PC-3 (cell line): ENCODE measurements around the gene GRK1. TPM values are rescaled to one million over a fixed set of nuclear protein-coding genes. Genes with fewer than 3 reads are reported as not detected.

ENCODE experiments used
- ATAC-seq: fragments of 200-7000 bp; cut with Tn5 transposase; 2 replicates; pipeline ENCODE4 v1.9.1; 2020; ENCODE audit warnings: mild to moderate bottlenecking, moderate library complexity
- BruUV-seq: library from RNA; stranded (reverse); fragments of 400-500 nt; replicated peaks from 2 replicates; lab custom pipeline; 2021; lab: Mats Ljungman, UMichigan
- CTCF ChIA-PET: fragments of 300-600 bp; sonication (Branson Sonifier 250); formaldehyde crosslinking; loops from one replicate; lab custom pipeline; 2022; ENCODE audit warnings: antibody characterized with exemption; lab: Charles Lee
- POLR2A ChIA-PET: fragments of 300-600 bp; sonication (Branson Sonifier 250); formaldehyde crosslinking; loops from one replicate; lab custom pipeline; 2022; ENCODE audit warnings: antibody characterized with exemption; ENCODE audit not compliant: unreplicated experiment; lab: Charles Lee
- DNase-seq: peaks from one replicate; pipeline ENCODE4 v3.0.0-alpha.2; 2015
- H2AFZ ChIP-seq: fragments of 300-600 bp; sonication (generic); 2 replicates; pipeline ENCODE4 v1.6.0; 2016; ENCODE audit warnings: antibody characterized with exemption, low read length
- H3F3A ChIP-seq: fragments of 300-600 bp; sonication (generic); one replicate; pipeline ENCODE4 v1.6.0; 2017; ENCODE audit warnings: antibody characterized with exemption, low read length, control low read depth, mild to moderate bottlenecking; ENCODE audit not compliant: unreplicated experiment
- H3K27ac ChIP-seq: fragments of 300-600 bp; sonication (generic); 2 replicates; pipeline ENCODE4 v1.5.1; 2016; ENCODE audit warnings: mild to moderate bottlenecking, low read length
- H3K27me3 ChIP-seq: fragments of 300-600 bp; sonication (generic); 2 replicates; pipeline ENCODE4 v1.6.1; 2016; ENCODE audit warnings: low read length, mixed read lengths
- H3K36me3 ChIP-seq: fragments of 300-600 bp; sonication (generic); 2 replicates; pipeline ENCODE4 v1.6.1; 2016; ENCODE audit warnings: low read depth, mixed run types, low read length, mixed read lengths
- H3K4me1 ChIP-seq: fragments of 300-600 bp; sonication (generic); 2 replicates; pipeline ENCODE4 v1.5.1; 2016; ENCODE audit warnings: low read length; ENCODE audit not compliant: insufficient read depth
- H3K4me2 ChIP-seq: fragments of 300-600 bp; sonication (generic); 2 replicates; pipeline ENCODE4 v1.6.0; 2016; ENCODE audit warnings: low read length
- H3K4me3 ChIP-seq: fragments of 300-600 bp; sonication (generic); 2 replicates; pipeline ENCODE4 v1.5.1; 2016; ENCODE audit warnings: mild to moderate bottlenecking, low read length, mixed read lengths
- H3K79me2 ChIP-seq: fragments of 300-600 bp; sonication (generic); 2 replicates; pipeline ENCODE4 v1.6.1; 2017; ENCODE audit warnings: low read length, mixed read lengths
- H3K9ac ChIP-seq: fragments of 300-600 bp; sonication (generic); 2 replicates; pipeline ENCODE4 v1.6.0; 2016; ENCODE audit warnings: mild to moderate bottlenecking, low read length
- H3K9me2 ChIP-seq: fragments of 300-600 bp; sonication (generic); replicated peaks from 2 replicates; pipeline ENCODE4 v1.6.1; 2016; ENCODE audit warnings: mixed run types, low read length, mixed read lengths
- H3K9me3 ChIP-seq: fragments of 300-600 bp; sonication (generic); 2 replicates; pipeline ENCODE4 v1.6.1; 2016; ENCODE audit warnings: low read length, mixed read lengths
- H4K20me1 ChIP-seq: fragments of 300-600 bp; sonication (generic); 2 replicates; pipeline ENCODE4 v1.6.1; 2016; ENCODE audit warnings: low read length, mixed read lengths
- EZH2 ChIP-seq: fragments of 300-600 bp; sonication (generic); IDR thresholded peaks from one replicate; pipeline ENCODE4 v1.6.1; 2017; ENCODE audit warnings: antibody characterized with exemption, mild to moderate bottlenecking, low read length; ENCODE audit not compliant: unreplicated experiment
- EZH2phosphoT487 ChIP-seq: fragments of 300-600 bp; sonication (generic); IDR thresholded peaks from 2 replicates; pipeline ENCODE4 v1.6.1; 2018; ENCODE audit warnings: mild to moderate bottlenecking, antibody characterized with exemption, low read length, borderline replicate concordance
- intact Hi-C: fragments of 100-400 bp; cut with micrococcal nuclease; formaldehyde crosslinking; loops from 2 replicates; pipeline ENCODE4 v1.9.0; 2023
- total RNA-seq: library from RNA; depleted of rRNA; stranded (reverse); fragments of >200 nt; gene quantifications from 2 replicates; pipeline ENCODE4 v1.2.3, GENCODE V29; 2014
- TF ChIP-seq, protein P1 (sequence below): fragments of 300-600 bp; sonication (generic); conservative IDR thresholded peaks from 2 replicates; pipeline ENCODE4 v1.5.1; 2017; ENCODE audit warnings: antibody characterized with exemption, low read depth, mild to moderate bottlenecking, low read length

The GRK1 gene
- total RNA-seq, 1 experiment from 2014 or later = not detected

DNA sequence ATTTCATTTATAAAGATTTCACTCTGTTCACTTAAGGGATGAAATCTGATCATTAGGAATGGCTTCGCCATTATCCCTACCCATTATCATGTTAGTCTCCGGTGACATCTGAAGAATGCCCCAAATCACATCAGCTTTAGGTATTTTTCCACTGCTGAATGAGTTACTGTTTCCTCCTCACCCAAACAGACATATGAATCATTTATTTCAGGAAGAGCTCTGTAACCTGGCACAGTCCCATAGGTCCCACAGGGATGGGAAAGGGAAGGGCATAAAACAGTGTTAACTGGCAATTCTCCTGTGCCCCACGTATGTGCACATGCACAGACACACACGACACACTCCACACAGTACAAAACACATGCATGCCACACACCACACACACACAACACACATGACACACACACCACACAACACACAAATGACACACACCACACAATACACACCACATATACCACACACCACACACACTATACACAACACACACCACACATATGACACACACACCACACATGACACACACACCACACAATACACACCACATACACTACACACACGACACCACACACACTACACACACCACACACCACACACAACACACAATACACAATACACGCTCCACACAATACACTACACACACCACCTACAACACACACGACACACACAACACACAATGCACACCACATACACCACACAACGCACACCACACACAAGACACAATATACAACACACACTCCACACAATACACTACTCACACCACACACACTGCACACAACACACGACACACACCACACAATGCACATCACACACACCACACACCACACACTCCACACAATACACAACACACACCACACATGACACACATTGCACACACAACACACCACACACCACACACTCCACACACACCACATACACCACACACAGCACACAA lies 107.4 kb downstream of the GRK1 start:
- H3F3A ChIP-seq = no peaks in the 10 kb centered on the region
- H3K9me2 ChIP-seq = no peaks in the 10 kb centered on the region
- TSS peak; percentile 9 for BruUV-seq
- 0 out of 2 replicates have a peak overlapping the region, but pooled peaks have one; percentile 1 for H3K4me2 ChIP-seq
- peaks cover 9% of the 10 kb centered on the region; the same call in 1 of the 2 replicates for H3K36me3 ChIP-seq
- H3K4me1 ChIP-seq = peaks cover 35% of the 10 kb centered on the region
- peak; percentile 66 for ATAC-seq
- peaks cover 6% of the 10 kb centered on the region; the same call in 1 of the 2 replicates for H3K79me2 ChIP-seq
- ChIA-PET CTCF (no interaction called here), POLR2A (interaction anchor here (0.6 kb wide), 1 partner anchor 11 kb away, joined by 6 read pairs; no protein-coding TSS in a partner anchor)
- H4K20me1 ChIP-seq = no peaks in the 10 kb centered on the region
- intact Hi-C loops = loop anchor here (1.0 kb wide), 1 partner anchor 11 kb away; no protein-coding TSS in a partner anchor
- H3K27ac ChIP-seq = peak overlapping the region; percentile 60
- TF ChIP-seq, protein P1, sequence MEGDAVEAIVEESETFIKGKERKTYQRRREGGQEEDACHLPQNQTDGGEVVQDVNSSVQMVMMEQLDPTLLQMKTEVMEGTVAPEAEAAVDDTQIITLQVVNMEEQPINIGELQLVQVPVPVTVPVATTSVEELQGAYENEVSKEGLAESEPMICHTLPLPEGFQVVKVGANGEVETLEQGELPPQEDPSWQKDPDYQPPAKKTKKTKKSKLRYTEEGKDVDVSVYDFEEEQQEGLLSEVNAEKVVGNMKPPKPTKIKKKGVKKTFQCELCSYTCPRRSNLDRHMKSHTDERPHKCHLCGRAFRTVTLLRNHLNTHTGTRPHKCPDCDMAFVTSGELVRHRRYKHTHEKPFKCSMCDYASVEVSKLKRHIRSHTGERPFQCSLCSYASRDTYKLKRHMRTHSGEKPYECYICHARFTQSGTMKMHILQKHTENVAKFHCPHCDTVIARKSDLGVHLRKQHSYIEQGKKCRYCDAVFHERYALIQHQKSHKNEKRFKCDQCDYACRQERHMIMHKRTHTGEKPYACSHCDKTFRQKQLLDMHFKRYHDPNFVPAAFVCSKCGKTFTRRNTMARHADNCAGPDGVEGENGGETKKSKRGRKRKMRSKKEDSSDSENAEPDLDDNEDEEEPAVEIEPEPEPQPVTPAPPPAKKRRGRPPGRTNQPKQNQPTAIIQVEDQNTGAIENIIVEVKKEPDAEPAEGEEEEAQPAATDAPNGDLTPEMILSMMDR = no peak
- TF ChIP-seq EZH2phosphoT487 (no peak), EZH2 (no peak)
- no peak overlapping the region for H3K4me3 ChIP-seq
- no peaks in the 10 kb centered on the region for H3K9me3 ChIP-seq
- no peaks in the 10 kb centered on the region for H3K27me3 ChIP-seq
- DNase-seq = peak; percentile 81
- H3K9ac ChIP-seq = no peak overlapping the region
- H2AFZ ChIP-seq = no peak overlapping the region

DNA sequence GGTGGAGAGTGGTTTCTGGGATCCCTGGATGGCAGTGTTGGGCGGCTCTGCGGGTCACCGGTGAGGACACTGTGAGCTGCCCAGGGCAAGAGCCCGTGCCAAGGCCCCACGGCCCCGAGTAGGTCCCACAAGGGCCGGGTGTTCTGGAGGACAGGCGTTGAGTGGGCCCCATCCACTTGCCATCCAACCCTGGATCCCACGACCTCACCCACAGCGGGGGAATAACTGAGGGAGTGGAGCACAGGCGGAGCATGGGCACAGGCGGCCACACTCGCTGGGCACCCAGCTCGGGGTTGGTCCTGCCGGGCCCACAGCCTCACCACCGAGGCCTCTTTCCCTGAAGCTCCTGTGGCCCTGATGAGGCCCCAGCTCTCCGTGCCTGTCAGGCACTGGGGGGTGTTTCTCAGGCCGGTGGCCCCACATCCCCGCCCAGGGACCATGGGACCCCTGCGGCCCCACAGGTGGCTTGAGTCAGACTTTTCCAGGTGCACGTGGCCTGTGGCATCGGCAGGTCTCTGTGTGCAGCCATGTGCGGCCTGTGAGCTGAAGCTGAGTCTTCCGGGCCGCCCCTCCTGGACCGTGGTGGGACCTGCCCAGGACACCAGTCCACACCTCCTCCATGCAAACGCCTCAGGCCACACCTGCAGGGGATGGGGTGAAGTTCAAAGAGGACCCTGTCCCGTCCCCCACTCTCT lies 108.6 kb downstream of the GRK1 start:
- no peaks in the 10 kb centered on the region for H3K27me3 ChIP-seq

More for the DNA sequence above, 108.6 kb downstream of the GRK1 start:
- no peak for DNase-seq
- no peak overlapping the region for H2AFZ ChIP-seq
- no peak for ATAC-seq
- H3K79me2 ChIP-seq = peaks cover 6% of the 10 kb centered on the region; the same call in 1 of the 2 replicates
- CTCF ChIA-PET = no interaction called here
- no peaks in the 10 kb centered on the region for H3K9me2 ChIP-seq
- TF ChIP-seq, protein P1 = no peak
- TF ChIP-seq EZH2 (no peak), EZH2phosphoT487 (no peak)
- intact Hi-C loops = no loop called here
- POLR2A ChIA-PET = no interaction called here
- H3K9ac ChIP-seq = no peak overlapping the region
- no peak overlapping the region for H3K4me3 ChIP-seq
- no peak overlapping the region for H3K4me2 ChIP-seq
- no peaks in the 10 kb centered on the region for H4K20me1 ChIP-seq
- H3K9me3 ChIP-seq = no peaks in the 10 kb centered on the region
- H3K36me3 ChIP-seq = peaks cover 9% of the 10 kb centered on the region; the same call in 1 of the 2 replicates
- H3K27ac ChIP-seq = no peak overlapping the region
- BruUV-seq = no TSS peak
- H3K4me1 ChIP-seq = peaks cover 35% of the 10 kb centered on the region
- no peaks in the 10 kb centered on the region for H3F3A ChIP-seq
